Ovary (tissue), 9 donors: ENCODE results near the gene FNIP2. TPM values are rescaled to one million over a fixed set of nuclear protein-coding genes. Genes with fewer than 3 reads are reported as not detected.

Experiments
- DNase-seq, 5 donors: peaks; one replicate each; pipeline ENCODE4 v3.0.0-alpha.2; 2019 to 2020
- H3K27ac ChIP-seq, 2 donors: fragments of 200-600 bp; one replicate each; pipeline versions ENCODE4 v1.5.1 to v1.8.0; 2019 to 2022
- H3K27me3 ChIP-seq: fragments of 200-600 bp; one replicate; pipeline ENCODE4 v1.8.0; 2022
- H3K36me3 ChIP-seq: fragments of 200-600 bp; sonication (generic); one replicate; pipeline ENCODE4 v1.5.1; 2019
- H3K4me1 ChIP-seq: one replicate; pipeline ENCODE4 v1.8.1; 2013; ENCODE audit warnings: mild to moderate bottlenecking, moderate library complexity; ENCODE audit not compliant: insufficient read depth
- H3K4me3 ChIP-seq: fragments of 200-600 bp; sonication (generic); one replicate; pipeline ENCODE4 v1.5.1; 2017
- H3K9me3 ChIP-seq, 2 donors: fragments of 200-600 bp in 1 of 2; sonication (generic) in 1 of 2; one replicate each; pipeline versions ENCODE4 v1.5.1 to v1.8.1; 2013 to 2019; ENCODE audit warnings: mild to moderate bottlenecking in 1 of 2, moderate library complexity in 1 of 2
- EP300 ChIP-seq: sonication (generic); formaldehyde crosslinking; IDR thresholded peaks from one replicate; pipeline ENCODE4 v1.6.1; 2017; ENCODE audit warnings: antibody characterized with exemption
- POLR2A ChIP-seq: fragments of 450-650 bp; IDR thresholded peaks from one replicate; pipeline ENCODE4 v1.6.1; 2017; ENCODE audit warnings: antibody characterized with exemption, mild to moderate bottlenecking, moderate library complexity
- WGBS, 3 donors: extraction: QIAGEN DNeasy Blood & Tissue Kit in 1 of 3; methylation state at CpG; one replicate each; pipeline versions ENCODE4 v1.1.5 to v1.1.7; 2013 to 2017; 5-methylcytosine and 5-hydroxymethylcytosine counted together
- intact Hi-C, 4 donors: fragments of 100-400 bp; cut with DNase I; formaldehyde crosslinking; loops; one replicate each; pipeline versions ENCODE4 v1.11.0 to v1.15.1; 2022 to 2023
- polyA plus RNA-seq, 2 donors: library from polyadenylated mRNA; stranded (reverse); fragments of 200-250 nt in 1 of 2; fragments of 350-450 nt in 1 of 2; fragmentation: Illumina TruSeq in 1 of 2; extraction: RNeasy Lipid Tissue Mini Kit (QIAGEN cat#74804) in 1 of 2; gene quantifications; one replicate each; pipeline ENCODE4 v1.2.3, GENCODE V29; 2013 to 2014
- total RNA-seq, 7 donors: library from RNA; depleted of rRNA in 2 of 7; stranded (reverse); fragments of >200 nt in 2 of 7; fragmentation: NEBNext Ultra II Directional in 3 of 7; extraction: Animal tissue kit (Norgen Biotek cat#: 25700) in 3 of 7; gene quantifications; one replicate each; pipeline versions ENCODE4 v1.1.0 to v1.2.4, GENCODE V29; 2016 to 2023
- TF ChIP-seq, protein P1 (sequence below), 3 donors: fragments of 450-650 bp in 2 of 3; fragments of 200-600 bp in 1 of 3; IDR thresholded peaks; one replicate each; pipeline versions ENCODE4 v1.5.1 to v1.8.0; 2016 to 2022; ENCODE audit warnings: antibody characterized with exemption in 3 of 3, mild to moderate bottlenecking in 1 of 3
- donor health status: DM: no; HTN: no; CAD: no; lungs with moderate emphysema.
- donor health status: DM: no; HTN: no; CAD: no.
- donor health status: Bipolar disorder and iron deficiency.
- donor health status: DM: yes; HTN: yes; CAD: no.
- donor health status: DM: no; HTN: no; CAD: no.
- donor health status: DM: yes; HTN: yes; CAD: no.

FNIP2 gene
- total and polyA plus RNA-seq, 9 donors, result 6.1 to 34.1 (median 20.4) TPM

DNA sequence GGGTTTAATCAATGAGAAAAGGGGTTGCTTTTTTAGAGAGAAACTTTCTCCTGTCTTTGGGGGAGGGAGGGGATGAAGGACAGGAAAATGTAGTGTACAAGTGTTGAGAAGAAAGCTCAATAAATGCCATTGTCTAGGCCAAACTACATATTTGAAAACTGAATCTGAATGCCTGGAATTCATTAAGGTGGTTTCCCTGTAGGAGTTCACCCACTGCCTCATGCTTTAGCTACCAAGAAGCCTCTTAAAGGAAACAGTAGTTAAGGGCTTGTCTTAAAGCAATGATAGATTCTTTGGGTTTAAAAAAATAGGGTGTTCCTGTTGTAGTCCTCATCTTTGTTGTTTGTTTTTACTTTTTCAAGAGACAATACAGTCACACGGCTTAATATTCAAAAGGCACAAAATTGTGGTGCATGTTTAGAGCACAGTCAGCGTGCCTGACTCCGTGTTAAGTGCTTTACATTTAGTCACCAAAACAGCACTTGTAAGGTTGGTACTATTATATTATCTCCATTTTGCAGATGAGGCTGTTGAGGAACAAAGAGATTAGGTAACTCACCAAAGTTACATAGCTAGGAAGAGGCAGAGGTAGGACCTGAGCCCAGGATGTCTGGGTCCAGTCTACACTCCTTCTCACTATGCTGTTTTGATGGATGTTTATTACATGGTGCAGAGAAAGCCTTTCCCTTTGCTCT, 46.0 kb downstream of the FNIP2 start:
- Histone ChIP-seq H3K9me3 (no peaks in the 10 kb centered on the region), H3K36me3 (no peaks in the 10 kb centered on the region), H3K4me3 (no peak overlapping the region), H3K27ac (no peak overlapping the region), H3K4me1 (peaks cover 4% of the 10 kb centered on the region), H3K27me3 (no peaks in the 10 kb centered on the region)
- intact Hi-C loops, result no loop called here
- WGBS, 3 donors, result 83 to 88% (median 86%) methylated on average over 3 of the region's 3 CpGs
- no peak for DNase-seq
- no peak for TF ChIP-seq POLR2A
- TF ChIP-seq, protein P1, sequence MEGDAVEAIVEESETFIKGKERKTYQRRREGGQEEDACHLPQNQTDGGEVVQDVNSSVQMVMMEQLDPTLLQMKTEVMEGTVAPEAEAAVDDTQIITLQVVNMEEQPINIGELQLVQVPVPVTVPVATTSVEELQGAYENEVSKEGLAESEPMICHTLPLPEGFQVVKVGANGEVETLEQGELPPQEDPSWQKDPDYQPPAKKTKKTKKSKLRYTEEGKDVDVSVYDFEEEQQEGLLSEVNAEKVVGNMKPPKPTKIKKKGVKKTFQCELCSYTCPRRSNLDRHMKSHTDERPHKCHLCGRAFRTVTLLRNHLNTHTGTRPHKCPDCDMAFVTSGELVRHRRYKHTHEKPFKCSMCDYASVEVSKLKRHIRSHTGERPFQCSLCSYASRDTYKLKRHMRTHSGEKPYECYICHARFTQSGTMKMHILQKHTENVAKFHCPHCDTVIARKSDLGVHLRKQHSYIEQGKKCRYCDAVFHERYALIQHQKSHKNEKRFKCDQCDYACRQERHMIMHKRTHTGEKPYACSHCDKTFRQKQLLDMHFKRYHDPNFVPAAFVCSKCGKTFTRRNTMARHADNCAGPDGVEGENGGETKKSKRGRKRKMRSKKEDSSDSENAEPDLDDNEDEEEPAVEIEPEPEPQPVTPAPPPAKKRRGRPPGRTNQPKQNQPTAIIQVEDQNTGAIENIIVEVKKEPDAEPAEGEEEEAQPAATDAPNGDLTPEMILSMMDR (IDR thresholded peaks at IDR 0.05), result no peak

DNA sequence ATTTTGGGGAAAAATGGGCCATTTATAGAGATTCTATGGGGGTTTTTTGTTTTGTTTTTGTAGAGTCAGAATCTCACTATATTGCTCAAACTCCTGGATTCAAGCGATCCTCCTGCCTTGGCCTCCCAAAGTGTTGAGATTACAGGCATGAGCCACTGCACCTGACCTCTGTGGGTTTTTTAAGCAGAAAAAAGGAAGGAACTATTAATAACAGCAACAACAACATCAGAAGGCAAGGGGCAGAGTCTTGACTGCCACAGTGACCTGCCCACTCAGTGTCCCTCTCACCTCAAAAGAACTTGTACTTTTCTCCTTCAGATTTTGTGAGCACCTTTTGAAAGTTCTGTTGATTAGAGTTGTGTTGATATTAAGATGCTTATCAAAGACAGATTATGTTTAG, 48.1 kb downstream of the FNIP2 start:
- TF ChIP-seq EP300 (no peak), POLR2A (no peak)
- TF ChIP-seq, protein P1 (IDR thresholded peaks at IDR 0.05), result no peak
- Histone ChIP-seq H3K4me3 (no peak overlapping the region), H3K9me3 (no peaks in the 10 kb centered on the region), H3K27ac (no peak overlapping the region), H3K36me3 (no peaks in the 10 kb centered on the region), H3K4me1 (peaks cover 1% of the 10 kb centered on the region), H3K27me3 (no peaks in the 10 kb centered on the region)
- WGBS, 3 donors, result 89 to 93% (median 90%) methylated on average over 1 of the region's 1 CpG
- no peak for DNase-seq
- intact Hi-C loops, result no loop called here

DNA sequence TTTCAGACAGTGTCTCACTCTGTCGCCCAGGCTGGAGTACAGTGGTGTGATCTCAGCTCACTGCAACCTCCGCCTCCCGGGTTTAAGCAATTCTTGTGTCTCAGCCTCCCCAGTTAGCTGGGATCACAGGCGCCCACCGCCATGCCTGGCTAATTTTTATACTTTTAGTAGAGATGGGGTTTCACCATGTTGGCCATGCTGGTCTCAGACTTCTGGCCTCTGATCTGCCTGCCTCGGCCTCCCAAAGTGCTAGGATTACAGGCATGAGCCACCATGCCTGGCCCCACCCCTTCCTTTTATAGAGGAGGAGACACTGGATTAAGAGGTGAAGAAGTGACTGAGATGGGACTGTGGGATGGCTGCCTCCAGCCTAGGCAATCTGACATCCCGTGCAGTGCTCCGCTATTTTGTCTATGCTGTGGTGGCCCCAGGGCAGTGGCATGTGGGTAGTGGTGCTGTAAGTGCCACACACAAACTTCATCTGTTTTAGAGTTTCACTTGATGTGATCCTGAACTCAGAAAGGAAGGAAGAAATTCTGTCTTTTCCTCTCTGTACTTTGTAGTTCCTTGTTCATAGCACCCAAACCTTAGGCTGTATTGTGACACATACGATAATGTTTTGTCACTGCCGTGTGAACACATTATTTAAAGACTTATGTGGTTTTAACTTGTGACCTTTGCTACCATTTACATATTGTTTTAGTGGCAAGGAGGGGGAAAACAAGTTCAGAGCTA, 48.9 kb downstream of the FNIP2 start:
- H3K4me1 ChIP-seq, result no peaks in the 10 kb centered on the region
- no peaks in the 10 kb centered on the region for H3K27me3 ChIP-seq
- H3K9me3 ChIP-seq, result no peaks in the 10 kb centered on the region
- H3K27ac ChIP-seq, result no peak overlapping the region
- no peak overlapping the region for H3K4me3 ChIP-seq
- DNase-seq, result no peak
- no peaks in the 10 kb centered on the region for H3K36me3 ChIP-seq
- TF ChIP-seq, protein P1 (IDR thresholded peaks at IDR 0.05), result no peak
- no peak for TF ChIP-seq EP300
- TF ChIP-seq POLR2A, result no peak
- intact Hi-C loops, result no loop called here
- WGBS, 3 donors, result 91 to 94% (median 93%) methylated on average over 10 of the region's 10 CpGs

DNA sequence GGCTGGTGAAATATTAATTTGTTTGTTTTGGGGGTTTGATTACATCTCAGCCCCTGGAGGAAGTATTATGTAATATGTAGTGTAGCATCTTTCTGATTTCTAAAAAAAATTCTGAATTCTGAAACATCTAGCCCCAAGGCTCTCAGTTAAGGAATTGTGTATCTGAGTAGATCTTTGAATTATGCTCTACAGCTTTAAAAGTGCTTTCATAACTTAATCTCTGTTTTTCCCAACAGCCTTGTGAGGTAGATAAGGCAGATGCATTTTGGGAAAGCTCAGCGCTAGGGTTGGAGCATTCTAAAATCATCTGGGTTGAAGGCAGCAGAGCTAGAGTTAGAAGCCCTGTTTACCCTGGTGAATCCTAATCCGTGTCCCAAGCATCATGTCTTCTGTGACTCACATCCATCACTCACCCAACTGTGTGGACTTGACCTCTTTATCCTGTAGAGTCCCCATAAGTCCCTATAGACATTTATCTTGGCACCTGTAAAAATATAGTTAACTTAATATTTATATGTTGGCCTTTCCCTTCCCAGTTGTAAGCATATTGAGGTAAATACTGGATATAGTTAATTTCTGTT, 49.8 kb downstream of the FNIP2 start:
- H3K4me1 ChIP-seq, result no peaks in the 10 kb centered on the region
- no peaks in the 10 kb centered on the region for H3K36me3 ChIP-seq
- WGBS, 3 donors, result 75 to 82% (median 77%) methylated on average over 2 of the region's 2 CpGs
- no peak for DNase-seq
- intact Hi-C loops, result no loop called here
- no peak overlapping the region for H3K4me3 ChIP-seq
- no peak overlapping the region for H3K27ac ChIP-seq
- TF ChIP-seq EP300 (no peak), POLR2A (no peak)
- TF ChIP-seq, protein P1 (IDR thresholded peaks at IDR 0.05), result no peak
- H3K27me3 ChIP-seq, result no peaks in the 10 kb centered on the region
- no peaks in the 10 kb centered on the region for H3K9me3 ChIP-seq
